CD14-positive monocyte (primary cell): Measurements from ENCODE around the gene GRIN2A. TPM values are rescaled to one million over a fixed set of nuclear protein-coding genes. Genes with fewer than 3 reads are reported as not detected.

Experiments
- DNase-seq, 3 donors: peaks; one replicate each; pipeline ENCODE4 v3.0.0-alpha.2; 2011 to 2022
- H2AFZ ChIP-seq: 2 replicates; pipeline ENCODE4 v1.6.0; 2012; ENCODE audit warnings: mild to moderate bottlenecking, low read depth, low read length, inconsistent platforms; ENCODE audit not compliant: insufficient read depth, poor library complexity, severe bottlenecking
- H3K27ac ChIP-seq, 2 donors: 1 replicate in 1 of 2; 2 replicates in 1 of 2; pipeline ENCODE4 v1.5.1; 2012 to 2013; ENCODE audit warnings: low read length in 2 of 2, control low read depth in 1 of 2, inconsistent platforms in 1 of 2, low read depth in 1 of 2, mild to moderate bottlenecking in 1 of 2
- H3K27me3 ChIP-seq, 2 donors: one replicate each; pipeline versions ENCODE4 v1.6.0 to v1.6.1; 2011 to 2013; ENCODE audit warnings: low read length in 2 of 2; ENCODE audit not compliant: control insufficient read depth in 2 of 2, insufficient read depth in 2 of 2
- H3K36me3 ChIP-seq, 2 donors: replicated peaks in 1 of 2; 1 replicate in 1 of 2; 2 replicates in 1 of 2; pipeline versions ENCODE4 v1.5.1 to v1.6.1; 2012 to 2013; ENCODE audit warnings: low read length in 2 of 2, control low read depth in 1 of 2, inconsistent platforms in 1 of 2, mild to moderate bottlenecking in 1 of 2; ENCODE audit not compliant: insufficient read depth in 2 of 2, control insufficient read depth in 1 of 2
- H3K4me1 ChIP-seq, 2 donors: 1 replicate in 1 of 2; 2 replicates in 1 of 2; pipeline versions ENCODE4 v1.5.1 to v1.6.1; 2012 to 2013; ENCODE audit warnings: low read length in 2 of 2, control low read depth in 1 of 2, inconsistent platforms in 1 of 2, mild to moderate bottlenecking in 1 of 2, moderate library complexity in 1 of 2; ENCODE audit not compliant: insufficient read depth in 2 of 2, control insufficient read depth in 1 of 2
- H3K4me2 ChIP-seq: replicated peaks from 2 replicates; pipeline ENCODE3; 2012; ENCODE audit warnings: low read length, moderate library complexity, mild to moderate bottlenecking; ENCODE audit not compliant: poor library complexity, severe bottlenecking; ENCODE audit errors: extremely low read depth
- H3K4me3 ChIP-seq, 3 experiments: fragments of 200-600 bp in 1 of 3; sonication (generic) in 1 of 3; replicated peaks in 1 of 3; 1 replicate in 2 of 3; 2 replicates in 1 of 3; pipeline ENCODE4 v1.5.1; 2011 to 2013; ENCODE audit warnings: low read length in 3 of 3, mild to moderate bottlenecking in 3 of 3, control low read depth in 2 of 3, low read depth in 2 of 3, inconsistent platforms in 1 of 3, moderate library complexity in 1 of 3
- H3K79me2 ChIP-seq: 2 replicates; pipeline ENCODE4 v1.6.0; 2012; ENCODE audit warnings: mild to moderate bottlenecking, control low read depth, inconsistent platforms, low read length, moderate library complexity; ENCODE audit not compliant: insufficient read depth
- H3K9ac ChIP-seq: 2 replicates; pipeline ENCODE4 v1.6.0; 2017; ENCODE audit warnings: low read length, mild to moderate bottlenecking; ENCODE audit not compliant: insufficient read depth, poor library complexity, severe bottlenecking
- H3K9me3 ChIP-seq, 2 donors: replicated peaks in 1 of 2; 1 replicate in 1 of 2; 2 replicates in 1 of 2; pipeline versions ENCODE4 v1.5.1 to v1.6.1; 2012 to 2013; ENCODE audit warnings: low read length in 2 of 2, control low read depth in 1 of 2; ENCODE audit not compliant: control insufficient read depth in 1 of 2, insufficient read depth in 1 of 2
- H4K20me1 ChIP-seq: 2 replicates; pipeline ENCODE4 v1.6.0; 2012; ENCODE audit warnings: mild to moderate bottlenecking, low read length, control low read depth, moderate library complexity; ENCODE audit not compliant: insufficient read depth
- H3K27ac Mint-ChIP-seq, 7 donors: one replicate each; pipeline ENCODE4 v1.8.0; 2020; ENCODE audit warnings: mild to moderate bottlenecking in 7 of 7, mixed read lengths in 7 of 7, moderate library complexity in 6 of 7, inconsistent platforms in 2 of 7
- H3K27me3 Mint-ChIP-seq, 3 donors: one replicate each; pipeline ENCODE4 v1.8.0; 2021 to 2022; ENCODE audit warnings: low read depth in 3 of 3, mild to moderate bottlenecking in 3 of 3, mixed read lengths in 3 of 3, moderate library complexity in 3 of 3, inconsistent platforms in 1 of 3
- H3K36me3 Mint-ChIP-seq, 2 donors: one replicate each; pipeline ENCODE4 v1.8.0; 2020; ENCODE audit warnings: mixed read lengths in 2 of 2, inconsistent platforms in 1 of 2, mild to moderate bottlenecking in 1 of 2
- H3K4me1 Mint-ChIP-seq: one replicate; pipeline ENCODE4 v1.8.0; 2020; ENCODE audit warnings: mild to moderate bottlenecking, mixed read lengths
- H3K4me3 Mint-ChIP-seq, 2 donors: one replicate each; pipeline ENCODE4 v1.8.0; 2020; ENCODE audit warnings: mild to moderate bottlenecking in 2 of 2, mixed read lengths in 2 of 2, moderate library complexity in 1 of 2
- H3K9me3 Mint-ChIP-seq, 7 donors: one replicate each; pipeline ENCODE4 v1.8.0; 2020 to 2022; ENCODE audit warnings: mixed read lengths in 7 of 7, mild to moderate bottlenecking in 6 of 7, moderate library complexity in 6 of 7, inconsistent platforms in 2 of 7
- WGBS: methylation state at CpG from one replicate; pipeline ENCODE4 v1.1.5; 2013; ENCODE audit warnings: missing lambda C conversion rate; ENCODE audit not compliant: insufficient coverage; 5-methylcytosine and 5-hydroxymethylcytosine counted together
- intact Hi-C, 2 donors: fragments of 100-400 bp; cut with micrococcal nuclease; formaldehyde crosslinking; loops; one replicate each; pipeline versions ENCODE4 v1.15.0 to v1.15.1; 2023
- polyA plus RNA-seq, 3 donors: library from polyadenylated mRNA; depleted of rRNA in 1 of 3; unstranded in 2 of 3; stranded (reverse) in 1 of 3; fragments of 300-500 nt in 2 of 3; fragments of >200 nt in 1 of 3; fragmentation: Illumina TruSeq in 2 of 3; gene quantifications; 1 replicate in 2 of 3; 2 replicates in 1 of 3; pipeline ENCODE4 v1.2.3, GENCODE V29; 2012 to 2021
- TF ChIP-seq, protein P1 (sequence below): fragments of 200-600 bp; IDR thresholded peaks from one replicate; pipeline ENCODE4 v1.8.0; 2022; ENCODE audit warnings: antibody characterized with exemption, mild to moderate bottlenecking

The GRIN2A gene
- polyA plus RNA-seq, 3 donors: not detected

DNA sequence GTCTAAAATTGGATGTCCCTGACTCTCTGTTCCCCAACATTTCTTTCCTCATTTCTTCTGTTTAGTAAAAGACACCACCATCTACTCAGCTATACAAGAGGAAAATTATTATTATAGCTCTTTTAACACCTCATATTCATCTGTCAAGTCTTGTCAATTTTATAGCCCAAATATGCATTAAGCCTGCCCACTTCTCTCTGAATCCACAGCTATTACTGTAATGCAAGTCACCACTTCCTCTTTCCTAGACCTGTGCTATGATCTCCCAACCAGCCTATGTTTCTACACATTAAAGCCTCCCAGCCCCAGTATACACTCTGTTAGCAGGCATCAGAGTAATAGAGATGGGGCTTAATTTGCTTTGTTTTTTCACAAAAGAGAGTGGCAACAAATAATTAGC, 252.9 kb downstream of the GRIN2A start:
- Mint-ChIP-seq H3K4me1 (no peaks in the 10 kb centered on the region), H3K27ac (no peak overlapping the region), H3K27me3 (peaks cover 2 to 5% (median 4%) of the 10 kb centered on the region in 3 donors), H3K36me3 (no peaks in the 10 kb centered on the region), H3K9me3 (peaks cover 0 to 3% (median 0%) of the 10 kb centered on the region in 7 donors), H3K4me3 (no peak overlapping the region)
- H2AFZ ChIP-seq: no peak overlapping the region
- TF ChIP-seq, protein P1, sequence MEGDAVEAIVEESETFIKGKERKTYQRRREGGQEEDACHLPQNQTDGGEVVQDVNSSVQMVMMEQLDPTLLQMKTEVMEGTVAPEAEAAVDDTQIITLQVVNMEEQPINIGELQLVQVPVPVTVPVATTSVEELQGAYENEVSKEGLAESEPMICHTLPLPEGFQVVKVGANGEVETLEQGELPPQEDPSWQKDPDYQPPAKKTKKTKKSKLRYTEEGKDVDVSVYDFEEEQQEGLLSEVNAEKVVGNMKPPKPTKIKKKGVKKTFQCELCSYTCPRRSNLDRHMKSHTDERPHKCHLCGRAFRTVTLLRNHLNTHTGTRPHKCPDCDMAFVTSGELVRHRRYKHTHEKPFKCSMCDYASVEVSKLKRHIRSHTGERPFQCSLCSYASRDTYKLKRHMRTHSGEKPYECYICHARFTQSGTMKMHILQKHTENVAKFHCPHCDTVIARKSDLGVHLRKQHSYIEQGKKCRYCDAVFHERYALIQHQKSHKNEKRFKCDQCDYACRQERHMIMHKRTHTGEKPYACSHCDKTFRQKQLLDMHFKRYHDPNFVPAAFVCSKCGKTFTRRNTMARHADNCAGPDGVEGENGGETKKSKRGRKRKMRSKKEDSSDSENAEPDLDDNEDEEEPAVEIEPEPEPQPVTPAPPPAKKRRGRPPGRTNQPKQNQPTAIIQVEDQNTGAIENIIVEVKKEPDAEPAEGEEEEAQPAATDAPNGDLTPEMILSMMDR: no peak
- H3K27ac ChIP-seq: no peak overlapping the region
- no peaks in the 10 kb centered on the region for H4K20me1 ChIP-seq
- H3K79me2 ChIP-seq: no peaks in the 10 kb centered on the region
- no peaks in the 10 kb centered on the region for H3K27me3 ChIP-seq
- H3K36me3 ChIP-seq: no peaks in the 10 kb centered on the region
- no peak overlapping the region for H3K4me3 ChIP-seq
- intact Hi-C loops: no loop called here
- no peak for DNase-seq
- H3K9me3 ChIP-seq: no peaks in the 10 kb centered on the region
- H3K9ac ChIP-seq: no peak overlapping the region
- H3K4me1 ChIP-seq: no peaks in the 10 kb centered on the region
- H3K4me2 ChIP-seq: no peak overlapping the region

DNA sequence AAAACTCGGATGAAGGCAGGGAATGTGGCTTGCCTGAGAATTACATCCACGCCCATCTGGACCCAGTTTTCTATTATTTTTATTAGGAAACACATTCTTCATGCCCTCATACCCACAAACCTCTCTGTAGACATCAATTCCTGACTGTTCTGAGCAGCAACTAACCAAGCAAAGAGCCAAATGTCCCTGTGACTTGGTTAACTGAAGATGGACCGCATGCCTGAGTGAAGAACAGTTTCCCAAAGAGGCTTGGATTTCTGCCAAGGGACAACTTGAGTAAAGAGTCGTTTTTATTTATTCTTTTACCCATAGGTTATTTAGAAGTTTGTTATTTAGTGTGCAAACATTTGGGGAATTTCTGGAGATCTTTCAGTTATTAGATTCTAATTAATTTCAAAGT, 259.8 kb downstream of the GRIN2A start:
- Mint-ChIP-seq H3K36me3 (no peaks in the 10 kb centered on the region), H3K4me3 (no peak overlapping the region), H3K27me3 (peaks cover 0 to 3% (median 2%) of the 10 kb centered on the region in 3 donors), H3K4me1 (no peaks in the 10 kb centered on the region), H3K27ac (no peak overlapping the region), H3K9me3 (peaks cover 0 to 3% (median 0%) of the 10 kb centered on the region in 7 donors)
- Histone ChIP-seq H3K9me3 (no peaks in the 10 kb centered on the region), H4K20me1 (no peaks in the 10 kb centered on the region), H3K9ac (no peak overlapping the region), H3K4me1 (no peaks in the 10 kb centered on the region), H3K79me2 (no peaks in the 10 kb centered on the region), H3K4me3 (no peak overlapping the region), H3K4me2 (no peak overlapping the region), H3K27ac (no peak overlapping the region), H3K36me3 (no peaks in the 10 kb centered on the region), H3K27me3 (no peaks in the 10 kb centered on the region), H2AFZ (no peak overlapping the region)
- no peak for DNase-seq
- intact Hi-C loops: no loop called here
- TF ChIP-seq, protein P1: no peak
- 70% methylated on average over 2 of the region's 4 CpGs for WGBS
